ENCODE results near the gene HK1.

- TF ChIP-seq EZH2 (optimal IDR thresholded peaks at IDR 0.05; ENCODE audit: low read depth, low read length), result no peak
- TF ChIP-seq, protein P1, sequence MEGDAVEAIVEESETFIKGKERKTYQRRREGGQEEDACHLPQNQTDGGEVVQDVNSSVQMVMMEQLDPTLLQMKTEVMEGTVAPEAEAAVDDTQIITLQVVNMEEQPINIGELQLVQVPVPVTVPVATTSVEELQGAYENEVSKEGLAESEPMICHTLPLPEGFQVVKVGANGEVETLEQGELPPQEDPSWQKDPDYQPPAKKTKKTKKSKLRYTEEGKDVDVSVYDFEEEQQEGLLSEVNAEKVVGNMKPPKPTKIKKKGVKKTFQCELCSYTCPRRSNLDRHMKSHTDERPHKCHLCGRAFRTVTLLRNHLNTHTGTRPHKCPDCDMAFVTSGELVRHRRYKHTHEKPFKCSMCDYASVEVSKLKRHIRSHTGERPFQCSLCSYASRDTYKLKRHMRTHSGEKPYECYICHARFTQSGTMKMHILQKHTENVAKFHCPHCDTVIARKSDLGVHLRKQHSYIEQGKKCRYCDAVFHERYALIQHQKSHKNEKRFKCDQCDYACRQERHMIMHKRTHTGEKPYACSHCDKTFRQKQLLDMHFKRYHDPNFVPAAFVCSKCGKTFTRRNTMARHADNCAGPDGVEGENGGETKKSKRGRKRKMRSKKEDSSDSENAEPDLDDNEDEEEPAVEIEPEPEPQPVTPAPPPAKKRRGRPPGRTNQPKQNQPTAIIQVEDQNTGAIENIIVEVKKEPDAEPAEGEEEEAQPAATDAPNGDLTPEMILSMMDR (IDR thresholded peaks at IDR 0.05; ENCODE audit: low read length), result no peak
- no peak for TF ChIP-seq EZH2phosphoT487 (IDR thresholded peaks at IDR 0.05; ENCODE audit: low read length)
Measured at GRCh38 chr10:69451209-69451783, 173.0 kb downstream of the HK1 start, which contains the start of gene TSPAN15.

All from MM.1S (cell line).